SK-N-SH (cell line): ENCODE results near the gene SNX1. TPM values are rescaled to one million over a fixed set of nuclear protein-coding genes. Genes with fewer than 3 reads are reported as not detected.

Experiments used
- CTCF ChIA-PET: fragments of 300-600, 350-600 bp; formaldehyde crosslinking; extraction: SDS; loops from one replicate; lab custom pipeline; 2021; lab: Yijun Ruan, JAX
- POLR2A ChIA-PET: fragments of 350-600 bp; sonication (Branson Sonifier 250); formaldehyde crosslinking; extraction: SDS; loops from one replicate; lab custom pipeline; 2020; ENCODE audit warnings: antibody characterized with exemption, inconsistent platforms; lab: Yijun Ruan, JAX
- DNase-seq: peaks from one replicate; pipeline ENCODE4 v3.0.0; 2012
- H2AFZ ChIP-seq: fragments of 200-600 bp; sonication (generic); 2 replicates; pipeline ENCODE4 v1.8.1; 2016; ENCODE audit warnings: antibody characterized with exemption, mild to moderate bottlenecking, low read depth
- H3F3A ChIP-seq: fragments of 200-600 bp; sonication (generic); replicated peaks from 2 replicates; pipeline ENCODE3; 2016; ENCODE audit warnings: antibody characterized with exemption, mild to moderate bottlenecking; ENCODE audit not compliant: insufficient read depth
- H3K27ac ChIP-seq, 2 experiments: fragments of 200-500 bp in 1 of 2; fragments of 200-600 bp in 1 of 2; sonication (Bioruptor generic) in 1 of 2; sonication (generic), shearing (Covaris generic) in 1 of 2; 2 replicates each; pipeline versions ENCODE4 v1.5.1 to v1.6.1; 2014 to 2016; ENCODE audit warnings: low read depth in 2 of 2, inconsistent platforms in 1 of 2, low read length in 1 of 2, mild to moderate bottlenecking in 1 of 2, mixed read lengths in 1 of 2
- H3K27me3 ChIP-seq: fragments of 200-600 bp; sonication (generic), shearing (Covaris generic); 2 replicates; pipeline ENCODE4 v1.6.1; 2016; ENCODE audit warnings: mixed run types; ENCODE audit not compliant: insufficient read depth
- H3K36me3 ChIP-seq, 2 experiments: fragments of 200-500 bp in 1 of 2; fragments of 200-600 bp in 1 of 2; sonication (Bioruptor generic) in 1 of 2; sonication (generic) in 1 of 2; replicated peaks in 1 of 2; 2 replicates each; pipeline versions ENCODE3 to v1.5.1; 2014 to 2016; ENCODE audit warnings: low read length in 1 of 2, mild to moderate bottlenecking in 1 of 2; ENCODE audit not compliant: insufficient read depth in 2 of 2, control insufficient read depth in 1 of 2
- H3K4me1 ChIP-seq, 2 experiments: fragments of 200-500 bp in 1 of 2; fragments of 200-600 bp in 1 of 2; sonication (Bioruptor generic) in 1 of 2; sonication (generic), shearing (Covaris generic) in 1 of 2; 2 replicates each; pipeline versions ENCODE4 v1.5.1 to v1.6.1; 2014 to 2016; ENCODE audit warnings: low read depth in 1 of 2, low read length in 1 of 2, mixed run types in 1 of 2; ENCODE audit not compliant: insufficient read depth in 2 of 2, control insufficient read depth in 1 of 2
- H3K4me2 ChIP-seq: fragments of 200-600 bp; sonication (generic), shearing (Covaris generic); 2 replicates; pipeline ENCODE4 v1.6.1; 2017; ENCODE audit warnings: mixed run types
- H3K4me3 ChIP-seq, 2 experiments: fragments of 200-500 bp in 1 of 2; fragments of 200-600 bp in 1 of 2; sonication (Bioruptor generic) in 1 of 2; sonication (generic), shearing (Covaris generic) in 1 of 2; 2 replicates each; pipeline versions ENCODE4 v1.5.1 to v1.8.1; 2014 to 2016; ENCODE audit warnings: low read depth in 2 of 2, inconsistent platforms in 1 of 2, low read length in 1 of 2, mild to moderate bottlenecking in 1 of 2, mixed read lengths in 1 of 2, moderate library complexity in 1 of 2
- H3K79me2 ChIP-seq: fragments of 200-600 bp; sonication (generic); 2 replicates; pipeline ENCODE4 v1.8.1; 2017; ENCODE audit warnings: mild to moderate bottlenecking; ENCODE audit not compliant: insufficient read depth
- H3K9ac ChIP-seq: fragments of 200-600 bp; sonication (generic); 2 replicates; pipeline ENCODE4 v1.6.1; 2017; ENCODE audit warnings: mixed run types
- H3K9me2 ChIP-seq: fragments of 200-600 bp; sonication (generic); 2 replicates; pipeline ENCODE4 v1.6.1; 2017; ENCODE audit warnings: mixed run types
- H3K9me3 ChIP-seq: fragments of 200-600 bp; sonication (generic); 2 replicates; pipeline ENCODE4 v1.6.1; 2017; ENCODE audit warnings: mixed run types, mild to moderate bottlenecking, moderate library complexity
- H4K20me1 ChIP-seq: fragments of 200-600 bp; sonication (generic); 2 replicates; pipeline ENCODE4 v1.6.1; 2017; ENCODE audit warnings: mild to moderate bottlenecking, mixed run types; ENCODE audit not compliant: insufficient read depth
- ELF1 ChIP-seq: IDR thresholded peaks from 2 replicates; pipeline ENCODE4 v1.4.0; 2012
- EP300 ChIP-seq, 2 experiments: IDR thresholded peaks; 2 replicates each; pipeline versions ENCODE4 v1.4.0 to v1.6.1; 2012; ENCODE audit warnings: borderline replicate concordance in 1 of 2, low read depth in 1 of 2, low read length in 1 of 2
- EZH2phosphoT487 ChIP-seq: fragments of 200-600 bp; sonication (generic); IDR thresholded peaks from 2 replicates; pipeline ENCODE4 v1.6.1; 2017; ENCODE audit warnings: low read depth, mixed run types, mild to moderate bottlenecking, antibody characterized with exemption, moderate library complexity, borderline replicate concordance
- FOXM1 ChIP-seq: IDR thresholded peaks from 2 replicates; pipeline ENCODE4 v1.4.0; 2012; ENCODE audit warnings: low read depth, mild to moderate bottlenecking
- GATA2 ChIP-seq: sonication (generic); formaldehyde crosslinking; IDR thresholded peaks from 2 replicates; pipeline ENCODE4 v1.5.0; 2020; ENCODE audit warnings: mild to moderate bottlenecking, missing genetic modification reagents
- IRF3 ChIP-seq: fragments of 150-350 bp; IDR thresholded peaks from 2 replicates; pipeline ENCODE4 v1.6.1; 2016; ENCODE audit warnings: mild to moderate bottlenecking, low read depth, low read length
- JUND ChIP-seq: IDR thresholded peaks from 2 replicates; pipeline ENCODE4 v1.4.0; 2012
- MXI1 ChIP-seq: IDR thresholded peaks from 2 replicates; pipeline ENCODE4 v1.6.1; 2012; ENCODE audit warnings: mild to moderate bottlenecking, low read depth, low read length, improper control_type of control experiment
- NFIC ChIP-seq: IDR thresholded peaks from 2 replicates; pipeline ENCODE4 v1.4.0; 2012; ENCODE audit warnings: borderline replicate concordance
- NRF1 ChIP-seq: IDR thresholded peaks from 2 replicates; pipeline ENCODE4 v1.6.1; 2012; ENCODE audit warnings: low read depth, mild to moderate bottlenecking, low read length
- POLR2AphosphoS5 ChIP-seq: IDR thresholded peaks from 2 replicates; pipeline ENCODE4 v1.6.1; 2012; ENCODE audit warnings: low read depth, low read length
- RFX5 ChIP-seq: IDR thresholded peaks from 2 replicates; pipeline ENCODE4 v1.6.1; 2012; ENCODE audit warnings: mild to moderate bottlenecking, improper control_type of control experiment, low read length
- RXRA ChIP-seq: IDR thresholded peaks from 2 replicates; pipeline ENCODE4 v1.4.0; 2012; ENCODE audit warnings: low read depth, mild to moderate bottlenecking, borderline replicate concordance
- TAF1 ChIP-seq: IDR thresholded peaks from 2 replicates; pipeline ENCODE4 v1.6.1; 2012; ENCODE audit warnings: low read depth, mild to moderate bottlenecking, low read length, moderate library complexity, borderline replicate concordance
- USF1 ChIP-seq: IDR thresholded peaks from 2 replicates; pipeline ENCODE4 v1.4.0; 2012; ENCODE audit warnings: low read depth, borderline replicate concordance
- USF2 ChIP-seq: fragments of 150-350 bp; IDR thresholded peaks from 2 replicates; pipeline ENCODE4 v1.6.1; 2017; ENCODE audit warnings: antibody characterized with exemption, low read length, low read depth, borderline replicate concordance
- YY1 ChIP-seq: IDR thresholded peaks from 2 replicates; pipeline ENCODE4 v1.4.0; 2012; ENCODE audit warnings: low read depth, mild to moderate bottlenecking
- ZBTB33 ChIP-seq: IDR thresholded peaks from 2 replicates; pipeline ENCODE4 v1.4.0; 2012; ENCODE audit warnings: low read depth, borderline replicate concordance
- WGBS: methylation state at CpG from one replicate; pipeline ENCODE4 v1.1.6; 2017; ENCODE audit warnings: low lambda C conversion rate; 5-methylcytosine and 5-hydroxymethylcytosine counted together
- polyA plus RNA-seq, 3 experiments: library from polyadenylated mRNA; depleted of rRNA; stranded (reverse); fragments of >200 nt; gene quantifications; 2 replicates each; pipeline ENCODE4 v1.2.3, GENCODE V29; 2012

The SNX1 gene
- polyA plus RNA-seq, 1 of the 3 experiments (the other 2 are of a cell fraction), result 80.7 TPM

GRCh38 chr15:64070106-64070505, 25.7 kb upstream of the SNX1 start:
- no peak for DNase-seq
- 96% methylated on average over 3 of the region's 3 CpGs for WGBS
- CTCF ChIA-PET, result interaction anchor here (0.9 to 7.4 kb wide), 7 partner anchors 9 to 457 kb away, joined by 4 to 94 read pairs (median 4); partner anchors contain the start of genes CIAO2A and DAPK2

GRCh38 chr15:64070965-64071851, 24.6 kb upstream of the SNX1 start:
- H3K4me2 ChIP-seq, result peak overlapping the region; percentile 32; the same call in 1 of the 2 replicates
- CTCF ChIA-PET, result interaction anchor here (0.8 to 7.4 kb wide), 9 partner anchors 8 to 482 kb away, joined by 3 to 94 read pairs (median 4); partner anchors contain the start of gene CIAO2A
- peak; percentile 88 for TF ChIP-seq USF1
- no peak for TF ChIP-seq GATA2 (CRISPR knock-in tag)
- TF ChIP-seq IRF3, result no peak
- no peak for TF ChIP-seq FOXM1
- no peak for TF ChIP-seq EP300 (IDR thresholded peaks at IDR 0.05; ENCODE audit: borderline replicate concordance in 1 of 2, low read depth in 1 of 2, low read length in 1 of 2)
- TF ChIP-seq USF2, result no peak
- TF ChIP-seq NRF1, result no peak
- TF ChIP-seq JUND, result peak; percentile 35; the same call in 1 of the 2 replicates
- TF ChIP-seq ZBTB33, result no peak
- no peak for TF ChIP-seq ELF1
- no peak for TF ChIP-seq RXRA
- no peak for TF ChIP-seq TAF1
- TF ChIP-seq MXI1, result no peak
- TF ChIP-seq POLR2AphosphoS5, result no peak
- TF ChIP-seq YY1, result no peak
- peak; percentile 42; the same call in 1 of the 2 replicates for TF ChIP-seq NFIC
- TF ChIP-seq RFX5, result no peak

More at GRCh38 chr15:64070106-64070505, 25.7 kb upstream of the SNX1 start:
- no peak overlapping the region for H2AFZ ChIP-seq
- peaks cover 37% of the 10 kb centered on the region for H3F3A ChIP-seq
- no peak overlapping the region for H3K4me3 ChIP-seq
- H3K9me2 ChIP-seq, result no peaks in the 10 kb centered on the region
- no peak overlapping the region for H3K4me2 ChIP-seq
- H3K36me3 ChIP-seq, result peaks cover 11 to 28% of the 10 kb centered on the region in 2 experiments
- POLR2A ChIA-PET, result no interaction called here
- peaks cover 0 to 14% of the 10 kb centered on the region in 2 experiments; a peak in 2 of 4 replicates for H3K4me1 ChIP-seq
- H3K9ac ChIP-seq, result no peak overlapping the region
- H4K20me1 ChIP-seq, result no peaks in the 10 kb centered on the region
- no peaks in the 10 kb centered on the region for H3K27me3 ChIP-seq
- no peak for TF ChIP-seq ELF1
- no peak for TF ChIP-seq EZH2phosphoT487
- TF ChIP-seq NRF1, result no peak
- TF ChIP-seq TAF1, result no peak
- no peak for TF ChIP-seq NFIC
- TF ChIP-seq POLR2AphosphoS5, result no peak
- H3K9me3 ChIP-seq, result no peaks in the 10 kb centered on the region
- no peak overlapping the region for H3K27ac ChIP-seq
- no peaks in the 10 kb centered on the region for H3K79me2 ChIP-seq

More at GRCh38 chr15:64070965-64071851, 24.6 kb upstream of the SNX1 start:
- DNase-seq, result no peak
- Histone ChIP-seq H3K4me1 (peaks cover 0 to 14% of the 10 kb centered on the region in 2 experiments; a peak in 2 of 4 replicates), H3K27ac (peak overlapping the region; percentile 7 to 53; a peak in 3 of 4 replicates), H3K9me3 (no peaks in the 10 kb centered on the region), H3K36me3 (peaks cover 11 to 30% of the 10 kb centered on the region in 2 experiments), H3K79me2 (no peaks in the 10 kb centered on the region), H3K27me3 (no peaks in the 10 kb centered on the region), H4K20me1 (no peaks in the 10 kb centered on the region), H3K4me3 (no peak overlapping the region), H3K9ac (no peak overlapping the region), H2AFZ (no peak overlapping the region; the same call in 1 of the 2 replicates), H3K9me2 (no peaks in the 10 kb centered on the region), H3F3A (peaks cover 37% of the 10 kb centered on the region)
- POLR2A ChIA-PET, result no interaction called here
- 57% methylated on average over 8 of the region's 8 CpGs for WGBS
